Measurements from ENCODE around the gene CLDN4.
"Not testable (repeated sequence)": the region's sequence is repeated elsewhere in the genome, so short reads cannot be mapped to it uniquely, and the experiment has no call there.

CLDN4 gene

GRCh38 chr7:73830681-73831583 lies at the start of gene CLDN4:
TSS of gene CLDN4 (plus strand) at chr7:73830996. CDS start at chr7:73831202, 206 bp downstream.
- DNase-seq (ENCODE audit: low read depth in 2 of 2) = no peak

- no peak for DNase-seq (ENCODE audit: low read depth in 2 of 2)
These were observed 44.2 kb upstream of the CLDN4 start for GRCh38 chr7:73786588-73786987.

GRCh38 chr7:73787786-73788048 lies 43.1 kb upstream of the CLDN4 start:
- DNase-seq (ENCODE audit: low read depth in 2 of 2) = not testable (repeated sequence)

- DNase-seq (ENCODE audit: low read depth in 2 of 2) = no peak
These were observed 41.7 kb upstream of the CLDN4 start for GRCh38 chr7:73789051-73789450.

- DNase-seq (ENCODE audit: low read depth in 2 of 2) = not testable (repeated sequence)
These were observed 39.6 kb upstream of the CLDN4 start for GRCh38 chr7:73791170-73791690.

GRCh38 chr7:73795188-73795587 lies 35.6 kb upstream of the CLDN4 start:
- not testable (repeated sequence) for DNase-seq (ENCODE audit: low read depth in 2 of 2)

GRCh38 chr7:73796656-73797055 lies 34.1 kb upstream of the CLDN4 start:
- DNase-seq (ENCODE audit: low read depth in 2 of 2) = not testable (repeated sequence)

- not testable (repeated sequence) for DNase-seq (ENCODE audit: low read depth in 2 of 2)
These were observed 33.6 kb upstream of the CLDN4 start for GRCh38 chr7:73797176-73797575.

GRCh38 chr7:73799282-73800141 lies 31.3 kb upstream of the CLDN4 start:
- no peak for DNase-seq (ENCODE audit: low read depth in 2 of 2)

- DNase-seq (ENCODE audit: low read depth in 2 of 2) = no peak
These were observed 29.2 kb upstream of the CLDN4 start for GRCh38 chr7:73801577-73801976.

GRCh38 chr7:73802459-73802858 lies 28.3 kb upstream of the CLDN4 start:
- no peak for DNase-seq (ENCODE audit: low read depth in 2 of 2)

GRCh38 chr7:73809467-73809951 lies 21.3 kb upstream of the CLDN4 start:
- no peak for DNase-seq (ENCODE audit: low read depth in 2 of 2)

- no peak for DNase-seq (ENCODE audit: low read depth in 2 of 2)
These were observed 19.8 kb upstream of the CLDN4 start for GRCh38 chr7:73810998-73811360.

GRCh38 chr7:73811760-73812168 lies 19.0 kb upstream of the CLDN4 start:
- peak; percentile 7 to 14 for DNase-seq (ENCODE audit: low read depth in 2 of 2)

GRCh38 chr7:73812996-73813395 lies 17.8 kb upstream of the CLDN4 start:
- DNase-seq (ENCODE audit: low read depth in 2 of 2) = no peak

- no peak for DNase-seq (ENCODE audit: low read depth in 2 of 2)
These were observed 15.4 kb upstream of the CLDN4 start for GRCh38 chr7:73815436-73815835.

GRCh38 chr7:73817121-73817520 lies 13.7 kb upstream of the CLDN4 start:
- DNase-seq (ENCODE audit: low read depth in 2 of 2) = no peak

GRCh38 chr7:73820013-73820412 lies 10.8 kb upstream of the CLDN4 start:
- no peak for DNase-seq (ENCODE audit: low read depth in 2 of 2)

- not testable (repeated sequence) for DNase-seq (ENCODE audit: low read depth in 2 of 2)
These were observed 9.1 kb upstream of the CLDN4 start for GRCh38 chr7:73821597-73822285.

- DNase-seq (ENCODE audit: low read depth in 2 of 2) = no peak
These were observed 8.2 kb upstream of the CLDN4 start for GRCh38 chr7:73822319-73823173.

GRCh38 chr7:73823257-73823656 lies 7.5 kb upstream of the CLDN4 start:
- DNase-seq (ENCODE audit: low read depth in 2 of 2) = no peak
